ENCODE data around the gene TTC39C. TPM values are rescaled to one million over a fixed set of nuclear protein-coding genes. Genes with fewer than 3 reads are reported as not detected.

Gene TTC39C
- total RNA-seq, 4 donors from 2014 or later = 10.6 to 25.4 (median 12.9) TPM

DNA sequence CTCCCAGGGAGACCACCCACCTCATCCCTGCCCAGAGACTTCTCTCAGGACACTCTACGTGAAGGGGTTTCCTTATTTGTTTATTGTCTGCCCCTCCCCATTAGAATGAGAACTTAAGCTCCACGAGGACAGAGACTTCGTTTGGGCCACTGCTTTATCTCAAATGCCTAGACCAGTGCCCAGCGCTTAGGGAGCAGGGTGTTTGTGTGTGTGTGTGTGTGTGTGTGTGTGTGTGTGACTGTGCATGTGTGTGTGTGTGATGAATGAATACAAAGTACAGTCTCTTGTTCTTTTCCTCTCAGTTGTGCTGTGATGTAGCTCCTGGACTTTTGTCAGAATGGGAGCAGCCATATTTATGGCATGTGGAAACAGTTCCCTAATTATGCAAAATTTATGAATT, 89.9 kb downstream of the TTC39C start:
- Histone ChIP-seq H3K36me3 (no peaks in the 10 kb centered on the region), H3K27me3 (no peaks in the 10 kb centered on the region), H3K27ac (no peak overlapping the region), H3K4me1 (no peaks in the 10 kb centered on the region), H3K4me3 (replicated peaks in 1 of 3) (no peak overlapping the region), H3K9me3 (no peaks in the 10 kb centered on the region)
- no peak for DNase-seq
- no peak for TF ChIP-seq CTCF (IDR thresholded peaks at IDR 0.05)
- TF ChIP-seq POLR2A (IDR thresholded peaks at IDR 0.05) = no peak
- intact Hi-C loops (cut with DNase I) = no loop called here
- WGBS, 2 donors = 85 to 87% methylated on average over 4 of the region's 4 CpGs

GRCh38 chr18:24108641-24109040, 94.1 kb downstream of the TTC39C start:
- no peaks in the 10 kb centered on the region for H3K27me3 ChIP-seq
- no peaks in the 10 kb centered on the region for H3K36me3 ChIP-seq
- H3K4me1 ChIP-seq = no peaks in the 10 kb centered on the region
- H3K4me3 ChIP-seq (replicated peaks in 1 of 3) = no peak overlapping the region
- 96 to 97% methylated on average over 1 of the region's 1 CpG for WGBS, 2 donors
- DNase-seq = no peak
- no peaks in the 10 kb centered on the region for H3K9me3 ChIP-seq
- intact Hi-C loops (cut with DNase I) = no loop called here
- TF ChIP-seq CTCF (IDR thresholded peaks at IDR 0.05) (no peak), POLR2A (IDR thresholded peaks at IDR 0.05) (no peak)
- no peak overlapping the region for H3K27ac ChIP-seq

DNA sequence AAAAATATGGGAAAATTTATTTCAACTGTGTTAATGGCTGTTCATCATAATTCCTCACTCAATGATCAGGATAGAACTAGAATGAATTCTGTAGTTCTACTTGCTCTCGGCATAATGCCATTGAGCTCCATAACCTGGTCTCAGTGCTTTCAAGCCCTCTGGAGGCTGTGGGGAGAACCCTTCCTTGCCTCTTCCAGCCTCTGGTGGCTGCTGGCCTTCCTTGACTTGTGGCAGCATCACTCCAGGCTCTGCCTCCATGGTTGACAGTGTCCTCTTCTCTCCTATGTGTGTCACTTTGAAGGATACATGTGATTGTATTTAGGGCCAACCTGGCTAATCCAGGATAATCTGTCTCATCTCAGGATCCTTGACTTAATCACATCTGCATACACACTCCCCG, 97.4 kb downstream of the TTC39C start:
- TF ChIP-seq CTCF (IDR thresholded peaks at IDR 0.05) = no peak
- TF ChIP-seq POLR2A (IDR thresholded peaks at IDR 0.05) = no peak
- 96 to 98% methylated on average over 2 of the region's 2 CpGs for WGBS, 2 donors
- intact Hi-C loops (cut with DNase I) = no loop called here

DNA sequence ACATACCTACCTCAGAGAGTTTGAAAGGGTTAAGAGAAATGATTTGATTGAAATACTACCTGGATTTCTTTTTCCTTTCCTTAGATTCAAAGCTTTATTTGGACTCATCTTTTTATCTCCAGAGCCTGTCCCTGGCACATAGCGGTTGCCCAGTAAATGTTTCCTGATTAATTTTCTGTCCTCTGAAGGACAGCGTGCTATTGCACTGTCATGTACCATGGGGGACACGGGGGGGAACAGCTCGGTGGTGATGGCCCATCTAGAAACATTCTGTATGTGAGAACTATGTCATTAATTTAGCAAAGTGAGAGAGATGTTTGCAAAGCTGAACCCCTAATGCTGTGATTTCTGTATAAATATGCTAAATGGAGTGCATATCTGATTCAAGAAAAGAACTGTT, 97.9 kb downstream of the TTC39C start:
- no peaks in the 10 kb centered on the region for H3K9me3 ChIP-seq
- no peaks in the 10 kb centered on the region for H3K4me1 ChIP-seq
- no peaks in the 10 kb centered on the region for H3K36me3 ChIP-seq
- no peak overlapping the region for H3K27ac ChIP-seq
- no peak for DNase-seq
- 91 to 95% methylated on average over 4 of the region's 4 CpGs for WGBS, 2 donors
- H3K4me3 ChIP-seq (replicated peaks in 1 of 3) = no peak overlapping the region
- H3K27me3 ChIP-seq = no peaks in the 10 kb centered on the region
- intact Hi-C loops (cut with DNase I) = no loop called here
- TF ChIP-seq POLR2A (IDR thresholded peaks at IDR 0.05) = no peak
- TF ChIP-seq CTCF (IDR thresholded peaks at IDR 0.05) = no peak

More for the DNA sequence above, 97.4 kb downstream of the TTC39C start:
- Histone ChIP-seq H3K27ac (no peak overlapping the region), H3K27me3 (no peaks in the 10 kb centered on the region), H3K4me3 (replicated peaks in 1 of 3) (no peak overlapping the region), H3K36me3 (no peaks in the 10 kb centered on the region), H3K4me1 (no peaks in the 10 kb centered on the region), H3K9me3 (no peaks in the 10 kb centered on the region)
- no peak for DNase-seq

DNA sequence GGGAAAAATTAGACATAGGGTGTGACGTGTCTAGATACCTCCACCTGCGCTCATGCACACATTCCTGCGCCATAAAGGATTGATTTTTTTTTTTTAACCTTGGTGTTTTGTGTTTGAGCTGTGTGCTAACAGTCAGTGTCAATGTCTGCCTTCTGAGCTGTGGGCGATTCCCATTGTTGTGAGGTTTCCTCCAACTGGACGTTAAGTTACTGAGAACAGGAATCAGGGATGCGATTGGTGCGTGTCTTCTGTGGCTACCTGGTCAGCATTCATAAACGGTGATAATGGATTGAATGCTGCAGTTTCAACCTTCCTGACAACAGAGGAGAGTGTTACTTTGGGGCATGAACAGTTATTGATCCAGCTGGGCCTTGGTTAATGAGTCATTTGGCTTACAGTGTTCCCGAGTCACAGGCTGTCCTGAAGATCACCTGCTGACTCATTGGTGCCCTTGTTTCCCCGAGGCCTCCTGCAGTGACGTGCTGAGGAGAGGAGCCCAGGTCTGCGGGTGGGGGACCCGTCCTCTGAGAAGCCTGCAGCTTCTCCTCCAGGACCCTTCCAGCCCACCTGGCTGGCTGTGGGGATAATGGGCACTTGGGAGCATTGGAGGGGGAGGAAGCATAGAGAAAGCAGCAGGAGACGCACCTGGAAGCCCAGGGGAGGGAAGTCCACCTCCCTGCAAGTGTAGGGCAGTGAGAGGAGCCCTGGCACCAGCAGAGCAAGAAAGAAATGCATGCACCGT, 98.5 kb downstream of the TTC39C start:
- Histone ChIP-seq H3K4me3 (replicated peaks in 1 of 3) (no peak overlapping the region), H3K27ac (no peak overlapping the region), H3K4me1 (no peaks in the 10 kb centered on the region), H3K9me3 (no peaks in the 10 kb centered on the region), H3K36me3 (no peaks in the 10 kb centered on the region), H3K27me3 (no peaks in the 10 kb centered on the region)
- TF ChIP-seq CTCF (IDR thresholded peaks at IDR 0.05) = no peak
- no peak for TF ChIP-seq POLR2A (IDR thresholded peaks at IDR 0.05)
- DNase-seq = no peak
- WGBS, 2 donors = 88 to 89% methylated on average over 14 to 15 of the region's 15 CpGs
- intact Hi-C loops (cut with DNase I) = no loop called here

Data from thyroid gland (tissue), 4 donors.